ENCODE measurements around the gene MAP4.
A peak's percentile ranks its signal among the peaks of the same experiment; 100 is the strongest.

The MAP4 gene

DNA sequence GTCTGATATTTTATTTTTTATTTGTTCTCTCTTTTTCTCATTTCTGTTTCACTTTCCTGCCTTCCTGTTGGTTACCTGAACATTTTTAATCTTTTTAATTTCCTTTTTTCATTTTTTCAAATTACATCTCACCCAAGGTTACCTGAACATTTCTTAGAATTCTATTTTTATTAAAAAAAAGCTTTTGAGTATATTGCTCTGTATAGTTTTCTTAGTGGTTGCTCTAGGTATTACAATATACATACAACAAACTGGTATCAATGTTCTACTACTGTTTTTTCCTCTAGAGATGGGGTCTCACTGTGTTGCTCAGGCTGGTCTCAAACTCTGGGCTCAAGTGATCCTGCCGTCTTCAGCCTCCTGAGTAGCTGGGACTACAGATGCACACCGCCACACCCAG, 133.9 kb downstream of the MAP4 start:
- TF ChIP-seq GATA3 (IDR thresholded peaks at IDR 0.05; ENCODE audit: low read depth, low read length) (no peak), GATA2 (IDR thresholded peaks at IDR 0.05; ENCODE audit: low read depth, low read length) (no peak)

DNA sequence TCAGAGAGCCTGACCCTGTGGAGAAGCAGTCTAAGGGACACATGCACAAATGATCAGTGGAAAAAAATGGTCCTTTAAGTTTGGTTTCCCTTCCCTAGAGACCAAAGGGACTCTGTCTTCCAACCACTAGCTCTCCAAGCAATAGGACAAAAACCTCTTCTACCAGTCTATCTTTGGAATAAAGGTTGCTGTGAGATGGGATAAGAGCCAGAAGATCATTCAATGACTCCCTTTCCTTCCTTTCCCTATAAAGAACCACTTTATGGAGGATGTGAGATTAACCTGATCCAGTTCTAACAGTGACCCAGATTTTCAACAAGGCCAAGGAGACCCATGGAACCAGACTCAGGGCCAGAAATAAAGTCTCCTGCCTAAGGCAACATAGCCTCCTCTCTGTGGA, 138.5 kb downstream of the MAP4 start:
- TF ChIP-seq GATA2 (IDR thresholded peaks at IDR 0.05; ENCODE audit: low read depth, low read length) (no peak), GATA3 (IDR thresholded peaks at IDR 0.05; ENCODE audit: low read depth, low read length) (no peak)

DNA sequence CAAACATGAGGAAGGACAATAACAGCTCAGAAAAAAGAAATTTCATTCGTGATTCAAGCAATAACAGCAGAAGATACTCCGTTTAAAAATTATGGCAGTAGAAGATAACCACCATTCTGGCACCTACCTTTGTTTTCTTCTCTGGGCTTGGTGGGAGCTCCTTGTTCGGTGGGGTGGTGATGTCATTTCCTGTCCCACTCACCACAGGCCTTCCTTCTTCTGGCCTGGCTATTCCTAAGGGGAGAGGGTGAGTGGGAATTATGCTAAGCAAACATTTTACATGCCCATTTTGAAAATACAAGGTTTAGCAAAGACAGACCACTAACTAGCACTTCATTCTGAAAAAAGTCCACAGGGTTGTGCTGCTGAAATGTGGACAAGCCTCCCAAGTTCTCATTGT, 138.9 kb downstream of the MAP4 start:
- TF ChIP-seq GATA2 (IDR thresholded peaks at IDR 0.05; ENCODE audit: low read depth, low read length) (no peak), GATA3 (IDR thresholded peaks at IDR 0.05; ENCODE audit: low read depth, low read length) (no peak)

DNA sequence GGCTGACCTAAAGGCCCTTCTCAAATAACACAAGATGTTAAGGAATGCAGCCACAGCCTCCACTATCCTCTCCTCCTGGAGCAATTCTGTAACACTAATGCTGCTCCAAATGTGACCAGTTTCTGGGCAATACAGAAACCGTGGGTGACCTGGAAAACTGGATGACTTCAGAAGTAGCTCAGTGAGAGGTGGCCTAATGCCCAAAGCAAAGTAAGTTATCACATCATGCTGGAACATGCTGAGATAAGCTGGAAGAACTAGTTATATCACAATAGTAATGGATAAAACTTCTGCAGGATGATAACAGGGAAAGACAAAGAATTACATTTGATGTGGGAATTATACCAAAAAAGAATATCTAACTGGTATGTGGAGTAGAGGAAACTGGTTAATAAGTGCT, 141.3 kb downstream of the MAP4 start:
- no peak for TF ChIP-seq GATA2 (IDR thresholded peaks at IDR 0.05; ENCODE audit: low read depth, low read length)
- TF ChIP-seq GATA3 (IDR thresholded peaks at IDR 0.05; ENCODE audit: low read depth, low read length), result no peak

DNA sequence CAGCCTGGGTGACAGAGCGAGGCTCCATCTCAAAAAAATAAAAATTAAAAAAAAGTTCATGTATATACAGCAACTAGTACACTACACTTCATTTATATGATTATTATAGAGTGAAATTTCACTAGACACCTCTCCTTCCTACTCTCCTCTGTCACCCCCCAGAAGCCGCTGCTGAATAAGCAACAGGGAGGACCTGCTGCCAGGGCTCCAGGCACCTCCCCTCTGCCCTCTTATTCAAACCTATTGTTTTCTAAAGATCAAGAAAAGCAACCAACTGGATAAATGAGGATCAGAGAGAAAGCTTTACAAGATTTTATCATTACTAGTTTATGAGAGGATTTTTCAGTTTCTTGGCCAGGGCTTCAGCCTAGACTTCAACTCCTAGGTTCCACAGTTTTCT, 141.8 kb downstream of the MAP4 start:
- TF ChIP-seq GATA2 (IDR thresholded peaks at IDR 0.05; ENCODE audit: low read depth, low read length) (no peak), GATA3 (IDR thresholded peaks at IDR 0.05; ENCODE audit: low read depth, low read length) (no peak)

DNA sequence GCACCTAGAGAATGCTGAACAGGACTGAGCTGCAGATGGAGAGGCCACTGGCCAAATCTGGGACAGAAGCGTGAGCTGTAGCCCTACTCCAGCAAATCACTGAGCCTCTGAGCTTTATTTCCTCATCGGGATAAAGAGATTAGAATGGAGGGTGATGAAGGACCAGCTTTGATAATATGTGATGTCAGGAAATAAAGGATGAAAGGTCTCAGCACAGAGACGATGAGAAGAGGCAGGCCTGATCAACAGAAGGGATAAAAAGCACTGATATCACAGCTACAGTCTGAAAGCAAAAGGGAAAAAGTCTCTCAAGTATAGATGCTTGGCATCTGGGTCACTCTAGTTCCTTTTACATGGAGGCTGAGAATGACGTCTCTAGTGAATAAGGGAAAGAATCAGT, 143.3 kb downstream of the MAP4 start:
- TF ChIP-seq GATA2 (IDR thresholded peaks at IDR 0.05; ENCODE audit: low read depth, low read length), result 0 out of 2 replicates have a peak, but pooled peaks have one; percentile 10
- no peak for TF ChIP-seq GATA3 (IDR thresholded peaks at IDR 0.05; ENCODE audit: low read depth, low read length)

DNA sequence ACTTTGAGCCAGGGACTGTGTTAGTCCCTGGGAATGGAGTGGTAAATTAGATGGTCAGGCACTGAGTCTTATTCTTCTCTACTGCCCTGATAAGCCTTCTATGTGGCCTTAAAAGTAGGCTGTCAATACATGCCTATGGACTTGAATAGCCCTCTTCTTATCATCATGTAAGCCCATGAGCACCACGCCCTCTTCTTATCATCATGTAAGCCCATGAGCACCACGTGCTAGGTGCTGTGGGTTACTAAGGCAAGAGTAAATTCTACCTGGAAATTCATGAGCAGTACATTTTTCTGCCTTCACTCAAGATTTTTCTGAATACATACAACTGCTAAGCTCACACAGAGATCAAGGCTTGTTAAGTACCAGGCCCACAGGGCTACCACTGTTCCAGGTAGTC, 144.8 kb downstream of the MAP4 start:
- no peak for TF ChIP-seq GATA3 (IDR thresholded peaks at IDR 0.05; ENCODE audit: low read depth, low read length)
- no peak for TF ChIP-seq GATA2 (IDR thresholded peaks at IDR 0.05; ENCODE audit: low read depth, low read length)

DNA sequence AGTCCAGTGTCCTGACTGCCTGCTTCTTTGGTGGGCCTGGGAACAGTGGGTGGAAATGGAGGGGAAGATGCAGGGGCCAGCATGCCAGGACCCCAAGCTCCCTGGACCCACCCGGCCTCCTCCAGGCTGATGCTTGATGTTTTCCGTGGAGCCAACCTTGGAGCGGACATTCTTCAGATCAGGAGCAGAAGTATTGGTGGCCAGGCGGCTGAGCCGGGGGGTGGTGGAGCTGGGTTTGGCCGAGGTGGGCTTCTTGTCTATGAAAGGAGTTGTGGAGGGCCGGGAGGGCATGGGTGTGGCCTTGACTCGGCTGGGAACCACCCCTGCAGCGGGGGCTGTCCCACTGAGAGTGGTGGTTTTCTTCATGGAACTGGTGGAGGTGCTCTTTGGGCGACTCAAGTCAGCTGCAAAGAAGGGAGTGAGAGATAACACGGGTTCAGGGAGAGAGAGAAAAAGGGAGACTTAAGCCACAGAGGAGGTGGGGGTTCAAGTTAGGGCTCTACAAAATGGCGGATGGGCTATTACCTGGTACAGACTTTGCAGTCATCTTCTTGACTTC, 145.4 kb downstream of the MAP4 start:
- TF ChIP-seq GATA3 (IDR thresholded peaks at IDR 0.05; ENCODE audit: low read depth, low read length) (no peak), GATA2 (IDR thresholded peaks at IDR 0.05; ENCODE audit: low read depth, low read length) (no peak)

DNA sequence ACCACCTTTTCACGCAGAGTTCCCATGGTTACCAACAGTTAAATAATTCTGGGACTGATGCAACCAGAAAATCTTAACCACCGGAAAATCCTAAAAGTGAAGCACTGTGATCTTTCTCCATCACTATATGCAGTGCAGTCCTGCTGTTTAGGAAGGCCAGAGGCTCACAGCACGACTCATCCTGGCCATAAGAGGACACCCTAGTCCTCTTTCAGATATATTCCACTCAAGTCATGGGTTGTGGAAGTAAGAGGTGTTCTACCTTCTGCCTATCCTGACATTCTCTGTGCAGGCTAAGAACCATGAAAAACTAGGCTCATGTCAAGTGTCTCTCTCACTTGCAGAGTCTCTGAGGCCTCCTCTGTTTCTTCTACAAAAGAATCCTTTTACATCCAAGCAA, 146.1 kb downstream of the MAP4 start:
- TF ChIP-seq GATA3 (IDR thresholded peaks at IDR 0.05; ENCODE audit: low read depth, low read length), result no peak

DNA sequence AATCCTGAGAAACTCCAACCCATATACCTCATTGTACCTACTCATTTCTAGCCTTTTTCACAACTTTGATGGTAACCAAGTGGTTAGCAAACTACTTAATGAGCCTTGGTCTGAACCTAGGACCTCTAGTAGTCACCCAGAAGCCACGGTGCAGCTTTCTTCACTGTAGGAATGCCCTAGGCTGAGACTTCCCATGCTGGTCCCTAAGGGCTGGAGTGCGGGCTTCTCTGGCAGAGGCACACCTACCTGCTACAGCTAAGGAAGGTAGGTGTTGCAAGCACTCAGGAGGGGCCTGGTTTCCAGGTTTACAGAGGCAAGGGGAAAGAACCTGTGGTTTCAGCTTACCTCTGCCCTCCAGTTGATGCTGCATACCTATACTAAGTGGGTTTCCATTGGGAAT, 147.9 kb downstream of the MAP4 start:
- no peak for TF ChIP-seq GATA2 (IDR thresholded peaks at IDR 0.05; ENCODE audit: low read depth, low read length)
- no peak for TF ChIP-seq GATA3 (IDR thresholded peaks at IDR 0.05; ENCODE audit: low read depth, low read length)

DNA sequence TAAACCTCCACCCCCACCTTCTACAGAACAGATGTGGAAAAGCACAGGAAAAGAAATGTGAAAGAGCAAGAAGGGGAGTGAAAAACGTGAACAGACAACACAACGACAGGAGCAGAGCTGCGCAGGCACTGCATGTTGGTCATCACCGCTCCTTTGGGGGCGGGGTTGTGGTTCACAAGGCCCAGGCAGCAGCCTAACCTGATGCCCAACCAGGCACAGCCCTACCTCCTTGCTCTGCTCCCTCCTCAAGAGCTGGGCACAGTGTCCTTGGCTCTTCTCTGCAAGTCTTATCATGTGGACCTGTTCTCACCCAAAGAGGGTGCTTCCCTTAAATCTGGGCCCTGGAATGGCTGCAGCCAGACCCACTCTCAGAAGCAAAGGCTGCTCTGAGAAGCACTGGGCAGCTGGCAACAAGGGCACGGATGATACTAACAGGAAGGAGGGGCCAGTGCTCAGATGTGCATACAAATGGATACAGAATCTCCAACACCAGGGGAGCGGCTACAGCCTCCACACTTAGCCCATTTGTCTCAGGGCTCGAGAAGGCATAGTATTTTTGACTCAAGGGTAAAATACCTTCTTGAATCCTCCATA, 148.7 kb downstream of the MAP4 start:
- TF ChIP-seq GATA3 (IDR thresholded peaks at IDR 0.05; ENCODE audit: low read depth, low read length), result no peak

DNA sequence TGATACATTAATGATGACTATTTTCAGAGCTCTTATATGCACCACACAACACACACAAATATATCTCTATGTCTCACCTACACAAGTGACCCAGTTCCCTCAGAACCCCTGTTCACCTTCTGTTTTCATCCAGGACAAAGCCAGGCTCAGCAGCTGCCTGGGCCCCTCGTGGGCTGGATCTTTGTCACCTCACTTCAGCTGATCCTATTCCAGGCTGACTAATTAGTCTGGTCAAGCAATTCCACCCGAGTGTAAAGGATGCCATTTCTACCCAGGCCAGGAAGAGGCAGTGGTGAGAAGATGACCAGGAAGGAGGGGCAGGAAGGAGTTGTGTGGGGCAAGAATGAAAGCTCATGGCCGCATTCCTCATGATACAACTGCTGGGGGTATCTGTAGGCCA, 151.0 kb downstream of the MAP4 start:
- TF ChIP-seq GATA3 (IDR thresholded peaks at IDR 0.05; ENCODE audit: low read depth, low read length), result no peak
- TF ChIP-seq GATA2 (IDR thresholded peaks at IDR 0.05; ENCODE audit: low read depth, low read length), result no peak

DNA sequence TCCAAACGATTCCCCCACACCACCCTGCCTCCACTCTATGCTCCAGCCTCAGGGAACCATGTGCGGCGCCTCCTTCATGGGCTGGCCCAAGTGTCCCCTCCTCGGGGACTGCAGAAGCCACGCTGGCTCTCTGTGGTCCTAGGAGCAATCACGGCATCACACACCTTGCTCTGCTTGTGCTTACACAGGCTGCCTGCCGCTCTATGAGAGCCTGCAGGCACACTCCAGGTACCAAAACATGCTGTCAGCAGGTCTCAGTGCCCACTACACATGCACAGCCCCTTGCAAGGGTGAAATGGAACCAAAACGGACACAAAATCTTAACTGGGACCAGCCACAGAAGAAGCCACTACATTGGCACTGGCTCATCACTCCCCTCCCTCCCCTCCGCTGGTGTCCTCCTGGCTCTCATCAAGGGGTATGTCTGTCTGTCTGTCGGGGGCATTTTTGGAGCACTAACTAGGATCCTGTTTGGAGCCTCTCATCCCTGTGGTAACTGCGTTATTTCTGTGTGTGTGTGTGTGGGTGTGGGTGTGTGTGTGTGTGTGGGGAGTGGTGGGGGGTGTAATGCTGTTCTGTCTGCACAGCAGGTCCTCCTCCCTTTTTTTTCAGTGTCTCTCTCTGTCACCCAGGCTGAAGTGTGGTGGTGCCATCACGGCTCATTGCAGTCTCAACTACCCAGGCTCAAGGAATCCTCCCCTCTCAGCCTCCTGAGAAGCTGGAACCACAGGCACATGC, 152.7 kb downstream of the MAP4 start:
- TF ChIP-seq GATA2 (IDR thresholded peaks at IDR 0.05; ENCODE audit: low read depth, low read length) (no peak), GATA3 (IDR thresholded peaks at IDR 0.05; ENCODE audit: low read depth, low read length) (no peak)

DNA sequence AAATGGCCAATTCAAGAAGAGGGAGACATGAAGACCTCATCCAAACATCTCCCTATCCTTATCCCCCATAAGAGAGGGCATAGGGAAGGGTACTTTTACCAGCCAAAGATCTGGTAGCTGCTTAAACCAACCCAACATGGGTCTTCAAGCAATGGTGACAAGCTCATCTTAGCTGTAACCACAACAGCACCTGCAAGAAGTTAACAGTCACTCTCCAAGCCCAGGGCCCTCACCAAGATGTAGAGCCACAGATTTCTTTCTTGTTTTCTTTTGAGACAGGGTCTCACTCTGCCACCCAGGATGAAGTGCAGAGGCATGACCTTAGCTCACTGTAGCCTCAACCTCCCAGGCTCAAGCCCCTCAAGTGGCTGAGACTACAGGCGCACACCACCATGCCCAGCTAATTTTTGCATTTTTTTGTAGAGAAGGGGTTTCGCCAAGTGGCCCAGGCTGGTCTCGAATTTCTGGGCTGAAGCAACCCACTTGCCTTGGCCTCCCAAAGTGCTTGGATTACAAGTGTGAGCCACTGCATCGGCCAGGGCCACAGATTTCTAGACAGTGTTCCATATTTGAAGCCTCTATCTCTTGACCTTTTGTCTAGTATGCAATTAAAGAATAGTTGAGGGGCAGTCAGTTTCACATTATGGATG, 156.1 kb downstream of the MAP4 start:
- TF ChIP-seq GATA2 (IDR thresholded peaks at IDR 0.05; ENCODE audit: low read depth, low read length) (no peak), GATA3 (IDR thresholded peaks at IDR 0.05; ENCODE audit: low read depth, low read length) (no peak)

DNA sequence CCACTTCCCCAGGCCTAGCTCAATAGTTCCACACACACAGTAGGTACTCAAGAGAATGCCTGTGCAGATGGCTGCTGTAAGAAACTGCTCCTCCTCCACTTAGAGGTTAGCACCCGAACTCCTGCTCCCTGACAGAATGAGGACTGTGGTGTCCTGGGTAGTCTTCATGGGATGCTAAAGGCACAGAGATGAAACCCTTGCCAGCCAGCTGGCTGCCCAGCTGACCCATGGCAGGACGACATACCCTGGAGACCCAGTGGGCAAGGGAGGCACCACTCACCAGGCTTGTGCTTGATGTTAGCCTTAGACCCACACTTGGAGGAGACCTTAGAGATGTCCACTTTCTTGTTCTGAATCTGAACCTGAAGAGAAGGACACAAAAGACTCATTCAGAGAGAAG, 159.1 kb downstream of the MAP4 start:
- no peak for TF ChIP-seq GATA3 (IDR thresholded peaks at IDR 0.05; ENCODE audit: low read depth, low read length)
- no peak for TF ChIP-seq GATA2 (IDR thresholded peaks at IDR 0.05; ENCODE audit: low read depth, low read length)
